ENCODE data around the gene COL6A1. TPM values are rescaled to one million over a fixed set of nuclear protein-coding genes. Genes with fewer than 3 reads are reported as not detected.

Gene COL6A1
- total RNA-seq, 4 donors from 2014 or later = 356 to 669 (median 427) TPM

GRCh38 chr21:46023555-46023954 lies 42.0 kb downstream of the COL6A1 start:
- H3K9me3 ChIP-seq = no peaks in the 10 kb centered on the region
- 75 to 82% methylated on average over 8 of the region's 8 CpGs for WGBS, 2 donors
- no peak overlapping the region for H3K4me3 ChIP-seq
- TF ChIP-seq EP300 (IDR thresholded peaks at IDR 0.05) (no peak), POLR2A (IDR thresholded peaks at IDR 0.05) (no peak), CTCF (IDR thresholded peaks at IDR 0.05) (no peak)
- DNase-seq (ENCODE audit: low spot score in 2 of 2) = no peak
- no peaks in the 10 kb centered on the region for H3K36me3 ChIP-seq
- peaks cover 0 to 22% (median 0%) of the 10 kb centered on the region in 4 donors for H3K4me1 ChIP-seq
- no peak overlapping the region for H3K27ac ChIP-seq
- H3K27me3 ChIP-seq = no peaks in the 10 kb centered on the region

- WGBS, 2 donors = 72 to 76% methylated on average over 3 of the region's 3 CpGs
- Histone ChIP-seq H3K4me1 (peaks cover 0 to 28% (median 0%) of the 10 kb centered on the region in 4 donors), H3K27me3 (no peaks in the 10 kb centered on the region), H3K4me3 (no peak overlapping the region), H3K36me3 (no peaks in the 10 kb centered on the region), H3K27ac (no peak overlapping the region), H3K9me3 (no peaks in the 10 kb centered on the region)
- DNase-seq (ENCODE audit: low spot score in 2 of 2) = no peak
- no peak for TF ChIP-seq POLR2A (IDR thresholded peaks at IDR 0.05)
- TF ChIP-seq EP300 (IDR thresholded peaks at IDR 0.05) = no peak
- TF ChIP-seq CTCF (IDR thresholded peaks at IDR 0.05) = no peak
Measured at GRCh38 chr21:46024141-46024540, 42.6 kb downstream of the COL6A1 start.

GRCh38 chr21:46025113-46025770 lies 43.7 kb downstream of the COL6A1 start:
- TF ChIP-seq CTCF (IDR thresholded peaks at IDR 0.05) = no peak
- no peak for TF ChIP-seq EP300 (IDR thresholded peaks at IDR 0.05)
- no peak for TF ChIP-seq POLR2A (IDR thresholded peaks at IDR 0.05)
- Histone ChIP-seq H3K4me3 (no peak overlapping the region), H3K27me3 (no peaks in the 10 kb centered on the region), H3K4me1 (peaks cover 0 to 29% (median 0%) of the 10 kb centered on the region in 4 donors), H3K36me3 (no peaks in the 10 kb centered on the region), H3K9me3 (peaks cover 0 to 7% (median 0%) of the 10 kb centered on the region in 4 donors), H3K27ac (no peak overlapping the region)
- no peak for DNase-seq (ENCODE audit: low spot score in 2 of 2)
- 46 to 47% methylated on average over 2 of the region's 2 CpGs for WGBS, 2 donors

- peak in 1 of 2 donors; percentile 37 for DNase-seq (ENCODE audit: low spot score in 2 of 2)
Measured at GRCh38 chr21:46027851-46028493, 46.4 kb downstream of the COL6A1 start.

GRCh38 chr21:46028573-46029091 lies 47.1 kb downstream of the COL6A1 start:
- H3K9me3 ChIP-seq = peaks cover 0 to 8% (median 0%) of the 10 kb centered on the region in 4 donors
- peak overlapping the region in 3 of 4 donors; percentile 11 to 64 (median 50) for H3K27ac ChIP-seq
- H3K36me3 ChIP-seq = no peaks in the 10 kb centered on the region
- no peaks in the 10 kb centered on the region for H3K27me3 ChIP-seq
- DNase-seq (ENCODE audit: low spot score in 2 of 2) = no peak
- WGBS, 2 donors = 80 to 93% methylated on average over 1 of the region's 1 CpG
- H3K4me3 ChIP-seq = no peak overlapping the region
- peaks cover 0 to 21% (median 0%) of the 10 kb centered on the region in 4 donors for H3K4me1 ChIP-seq
- TF ChIP-seq EP300 (IDR thresholded peaks at IDR 0.05) (no peak), CTCF (IDR thresholded peaks at IDR 0.05) (no peak), POLR2A (IDR thresholded peaks at IDR 0.05) (no peak)

More at GRCh38 chr21:46027851-46028493, 46.4 kb downstream of the COL6A1 start:
- Histone ChIP-seq H3K27me3 (no peaks in the 10 kb centered on the region), H3K9me3 (peaks cover 0 to 8% (median 0%) of the 10 kb centered on the region in 4 donors), H3K4me1 (peaks cover 0 to 21% (median 0%) of the 10 kb centered on the region in 4 donors), H3K4me3 (no peak overlapping the region), H3K27ac (peak overlapping the region in 3 of 4 donors; percentile 11 to 64 (median 50)), H3K36me3 (no peaks in the 10 kb centered on the region)
- TF ChIP-seq POLR2A (IDR thresholded peaks at IDR 0.05) = no peak
- TF ChIP-seq EP300 (IDR thresholded peaks at IDR 0.05) = peak in 1 of 2 donors; percentile 36
- WGBS, 2 donors = 48 to 53% methylated on average over 3 of the region's 3 CpGs
